ENCODE measurements around the gene DPY19L1.
A peak's percentile ranks its signal among the peaks of the same experiment; 100 is the strongest.
"Not testable (repeated sequence)": the region's sequence is repeated elsewhere in the genome, so short reads cannot be mapped to it uniquely, and the experiment has no call there.

DPY19L1 gene

DNA sequence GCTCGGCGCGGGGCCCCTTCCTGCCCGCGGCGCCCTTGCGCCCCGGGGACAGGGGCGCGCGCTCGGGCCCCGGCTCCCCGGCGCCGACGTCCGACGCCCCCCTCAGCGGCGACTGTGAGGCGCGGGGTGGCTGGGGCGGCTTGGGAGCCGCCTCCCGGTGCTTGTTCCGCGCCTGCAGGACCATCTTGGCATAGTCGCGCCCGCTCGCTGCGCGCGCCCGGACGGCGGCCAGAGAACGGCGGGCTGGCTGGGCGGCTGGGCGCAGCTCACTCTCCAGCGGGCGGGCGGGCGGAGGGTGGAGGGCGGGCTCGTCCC is at the start of gene DPY19L1:
Gene DPY19L1 (minus strand): TSS at position 275 of the 315 bp plus-strand sequence. CDS start 91 bp downstream, at position 184.
- Mint-ChIP-seq H3K4me3 (peak within 1 kb of the TSS; percentile 89), H3K9me3 (no peaks in the 10 kb centered on the region), H3K36me3 (ENCODE audit: low read depth) (peaks cover 2% of the 10 kb centered on the region), H3K27me3 (ENCODE audit: low read depth) (peaks cover 22% of the 10 kb centered on the region), H3K4me1 (ENCODE audit: low read depth) (peaks cover 22% of the 10 kb centered on the region), H3K27ac (peak within 1 kb of the TSS; percentile 89)
- no peak for DNase-seq (ENCODE audit: low spot score)

DNA sequence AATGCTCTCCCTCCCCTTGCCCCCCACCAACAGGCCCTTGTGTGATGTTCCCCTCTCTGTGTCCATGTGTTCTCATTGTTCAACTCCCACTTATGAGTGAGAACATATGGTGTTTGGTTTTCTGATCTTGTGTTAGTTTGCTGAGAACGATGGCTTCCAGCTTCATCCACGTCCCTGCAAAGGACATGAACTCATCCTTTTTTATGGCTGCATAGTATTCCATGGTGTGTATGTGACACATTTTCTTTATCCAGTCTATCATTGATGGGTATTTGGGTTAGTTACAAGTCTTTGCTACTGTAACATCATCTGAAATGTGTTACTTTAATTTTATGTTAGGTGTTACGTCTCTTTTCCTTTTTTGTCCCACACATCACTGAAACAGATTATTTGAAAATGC is 42.2 kb upstream of the DPY19L1 start:
- not testable (repeated sequence) for H3K36me3 Mint-ChIP-seq (ENCODE audit: low read depth); H3K4me1 Mint-ChIP-seq (ENCODE audit: low read depth); DNase-seq (ENCODE audit: low spot score); H3K4me3 Mint-ChIP-seq; H3K9me3 Mint-ChIP-seq; H3K27me3 Mint-ChIP-seq (ENCODE audit: low read depth); H3K27ac Mint-ChIP-seq

DNA sequence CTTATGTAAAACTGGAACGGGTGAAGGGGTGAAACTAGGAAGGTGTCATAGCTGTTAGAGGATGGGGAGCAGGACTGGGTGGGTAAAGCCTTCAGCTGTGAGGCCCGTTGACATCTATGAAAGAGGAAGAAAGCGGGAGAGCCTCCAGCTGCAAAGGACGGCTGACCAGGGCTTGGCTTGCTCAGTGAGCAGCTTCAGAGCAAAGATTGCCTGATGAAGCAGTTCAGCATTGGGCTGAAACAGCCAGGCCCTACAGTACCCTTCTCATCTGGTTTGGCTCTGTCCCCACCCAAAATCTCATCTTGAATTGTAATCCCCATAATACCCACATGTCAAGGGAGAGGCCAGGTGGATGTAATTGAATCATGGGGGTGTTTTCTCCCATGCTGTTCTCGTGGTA is 36.7 kb upstream of the DPY19L1 start:
- not testable (repeated sequence) for H3K4me3 Mint-ChIP-seq; H3K9me3 Mint-ChIP-seq; DNase-seq (ENCODE audit: low spot score); H3K36me3 Mint-ChIP-seq (ENCODE audit: low read depth); H3K27ac Mint-ChIP-seq; H3K4me1 Mint-ChIP-seq (ENCODE audit: low read depth)
- H3K27me3 Mint-ChIP-seq (ENCODE audit: low read depth): peaks cover 15% of the 10 kb centered on the region

DNA sequence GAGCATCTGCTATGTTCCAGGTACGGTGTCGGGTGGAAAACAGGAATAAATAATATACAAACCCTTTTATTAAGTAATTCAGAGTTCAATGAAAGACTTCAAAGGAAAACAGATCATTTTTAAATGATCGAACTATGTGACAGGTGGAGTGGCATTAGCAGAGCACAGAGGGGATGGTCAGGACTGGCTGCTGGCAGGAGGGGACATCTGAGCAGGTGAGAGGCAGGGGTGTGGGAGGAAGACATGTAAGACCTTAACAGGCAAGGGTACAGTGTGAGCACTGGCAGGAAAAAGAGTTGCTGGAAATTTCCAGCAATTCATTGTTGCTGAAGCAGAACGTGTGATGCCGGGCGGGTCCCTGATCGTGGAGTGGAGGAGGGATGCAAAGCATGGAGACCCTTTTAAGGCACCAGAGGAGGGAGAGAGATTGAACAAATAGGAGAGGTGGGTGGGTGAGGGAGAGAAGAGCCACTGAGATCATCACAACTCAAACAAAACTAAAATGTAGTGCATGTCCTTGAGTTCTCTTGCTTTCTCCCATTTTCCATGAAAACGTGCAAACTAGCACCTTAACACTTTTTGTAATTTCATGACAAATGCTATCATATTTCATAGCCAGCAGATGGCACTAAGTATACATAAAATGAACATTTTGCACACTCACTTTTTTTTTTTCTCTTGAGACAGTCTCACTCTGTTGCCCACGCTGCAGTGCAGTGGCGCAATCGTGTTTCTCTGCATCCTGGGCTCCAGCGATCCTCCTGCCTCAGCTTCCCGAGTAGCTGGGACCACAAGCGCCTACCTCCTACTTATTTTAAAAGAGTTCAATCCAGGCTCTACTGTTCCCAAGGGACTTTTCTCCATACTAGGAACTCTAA is 35.9 kb upstream of the DPY19L1 start:
- not testable (repeated sequence) for H3K36me3 Mint-ChIP-seq (ENCODE audit: low read depth); H3K9me3 Mint-ChIP-seq; H3K4me1 Mint-ChIP-seq (ENCODE audit: low read depth); DNase-seq (ENCODE audit: low spot score); H3K4me3 Mint-ChIP-seq; H3K27ac Mint-ChIP-seq
- peaks cover 17% of the 10 kb centered on the region for H3K27me3 Mint-ChIP-seq (ENCODE audit: low read depth)

DNA sequence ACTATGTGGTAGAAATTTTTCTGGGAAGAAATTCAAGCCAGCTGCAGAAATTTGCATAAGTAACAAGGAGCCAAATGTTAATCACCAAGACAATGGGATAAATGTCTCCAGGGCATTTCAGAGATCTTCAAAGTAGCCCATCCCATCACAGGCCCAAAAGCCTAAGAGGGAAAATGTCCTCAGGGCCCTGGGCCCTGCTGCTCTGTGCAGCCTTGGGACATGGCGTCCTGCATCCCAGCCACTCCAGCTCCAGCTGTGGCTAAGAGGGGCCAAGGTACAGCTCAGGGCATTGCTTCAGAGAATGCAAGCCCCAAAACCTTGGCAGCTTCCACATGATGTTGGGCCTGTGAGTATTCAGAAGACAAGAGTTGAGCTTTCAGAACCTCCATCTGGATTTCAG is 31.8 kb upstream of the DPY19L1 start:
- H3K27ac Mint-ChIP-seq; DNase-seq (ENCODE audit: low spot score); H3K4me3 Mint-ChIP-seq; H3K36me3 Mint-ChIP-seq (ENCODE audit: low read depth); H3K9me3 Mint-ChIP-seq; H3K4me1 Mint-ChIP-seq (ENCODE audit: low read depth): not testable (repeated sequence)
- H3K27me3 Mint-ChIP-seq (ENCODE audit: low read depth): peaks cover 14% of the 10 kb centered on the region

DNA sequence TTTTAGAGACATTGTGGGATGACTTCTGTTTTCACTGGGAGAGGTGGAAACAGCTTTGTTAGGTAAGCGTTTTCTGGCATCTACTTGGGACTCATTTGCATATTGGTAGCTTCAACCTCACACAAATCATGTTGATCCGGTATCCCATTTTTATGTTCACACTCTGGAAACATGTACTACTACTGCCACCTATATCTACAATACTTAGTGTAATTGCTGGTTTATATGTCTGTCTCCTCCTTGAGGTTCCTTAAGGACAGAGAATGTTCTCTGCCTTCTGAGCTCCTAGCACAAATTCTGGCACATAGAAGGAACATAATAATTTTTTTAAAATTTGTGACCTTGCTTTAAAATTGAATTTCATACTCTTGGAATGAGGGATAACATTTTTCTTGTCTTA is 28.1 kb upstream of the DPY19L1 start:
- H3K4me1 Mint-ChIP-seq (ENCODE audit: low read depth); H3K4me3 Mint-ChIP-seq; H3K36me3 Mint-ChIP-seq (ENCODE audit: low read depth); H3K27me3 Mint-ChIP-seq (ENCODE audit: low read depth); DNase-seq (ENCODE audit: low spot score); H3K9me3 Mint-ChIP-seq; H3K27ac Mint-ChIP-seq: not testable (repeated sequence)

DNA sequence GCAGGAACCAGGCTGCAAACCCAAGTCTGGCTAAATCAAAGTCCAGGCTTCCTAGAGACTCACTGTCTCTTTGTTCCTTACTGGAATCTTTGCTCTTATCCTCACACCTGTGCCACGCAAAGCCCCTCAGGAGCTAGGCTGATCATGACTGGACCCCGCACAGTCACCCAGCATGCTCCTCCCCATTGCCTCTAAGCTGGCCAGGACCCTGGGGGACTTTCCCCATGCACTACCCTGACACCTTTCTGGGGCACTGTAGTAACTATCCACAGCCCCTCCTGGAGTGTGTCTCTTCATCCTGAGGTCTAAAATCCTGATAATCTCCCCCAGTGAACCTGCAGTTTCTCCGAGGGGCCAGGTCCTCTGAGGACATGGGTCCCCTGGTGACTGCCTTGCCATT is 21.3 kb upstream of the DPY19L1 start:
- H3K9me3 Mint-ChIP-seq; H3K27ac Mint-ChIP-seq; H3K4me1 Mint-ChIP-seq (ENCODE audit: low read depth); H3K4me3 Mint-ChIP-seq; H3K27me3 Mint-ChIP-seq (ENCODE audit: low read depth); H3K36me3 Mint-ChIP-seq (ENCODE audit: low read depth); DNase-seq (ENCODE audit: low spot score): not testable (repeated sequence)

DNA sequence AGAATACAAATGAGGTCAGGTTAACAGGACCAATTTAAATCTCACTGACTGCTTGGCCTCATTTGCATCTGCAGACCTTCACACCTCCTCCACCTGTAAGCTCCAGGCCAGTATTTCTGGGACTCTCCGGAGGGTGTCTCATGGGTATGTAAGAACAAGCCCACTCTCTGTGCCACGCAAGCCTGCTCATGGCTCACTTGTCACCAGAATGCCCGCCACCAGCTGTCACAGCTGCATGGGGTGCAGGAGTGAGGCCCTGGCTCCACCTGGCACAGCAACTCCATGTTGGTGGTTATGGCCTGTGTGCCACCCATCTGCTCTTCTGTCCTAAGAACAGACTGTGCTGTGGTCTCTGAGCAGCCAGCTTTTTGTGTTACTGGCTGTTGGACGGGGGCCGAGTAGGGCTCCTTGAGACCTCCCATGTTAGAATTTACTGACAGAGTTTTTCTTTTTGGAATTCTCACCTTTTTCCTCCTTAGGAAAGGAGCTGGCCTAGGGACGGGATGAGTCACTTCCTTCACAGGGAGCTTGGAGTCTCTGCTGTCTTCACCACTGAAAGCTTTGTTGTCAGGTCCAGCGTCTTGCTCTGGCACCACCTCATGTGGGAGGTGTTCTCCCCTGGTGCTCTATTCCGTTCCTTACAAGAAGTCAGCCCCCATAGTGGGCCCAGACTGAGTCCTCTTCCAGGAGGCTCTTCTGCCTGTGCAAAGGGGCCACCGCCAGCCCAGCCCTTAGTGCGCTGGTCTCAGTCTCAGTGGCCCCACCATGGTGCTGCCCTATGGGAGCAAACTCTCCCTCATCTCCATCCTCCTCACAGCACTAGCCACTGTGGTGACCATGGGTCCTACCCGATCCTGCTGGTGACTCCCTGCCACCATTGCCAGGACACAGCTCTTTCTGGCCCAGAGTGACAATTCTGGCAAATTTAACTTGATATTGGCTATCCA is 20.5 kb upstream of the DPY19L1 start:
- H3K4me3 Mint-ChIP-seq; DNase-seq (ENCODE audit: low spot score); H3K9me3 Mint-ChIP-seq; H3K36me3 Mint-ChIP-seq (ENCODE audit: low read depth); H3K27me3 Mint-ChIP-seq (ENCODE audit: low read depth); H3K4me1 Mint-ChIP-seq (ENCODE audit: low read depth); H3K27ac Mint-ChIP-seq: not testable (repeated sequence)

DNA sequence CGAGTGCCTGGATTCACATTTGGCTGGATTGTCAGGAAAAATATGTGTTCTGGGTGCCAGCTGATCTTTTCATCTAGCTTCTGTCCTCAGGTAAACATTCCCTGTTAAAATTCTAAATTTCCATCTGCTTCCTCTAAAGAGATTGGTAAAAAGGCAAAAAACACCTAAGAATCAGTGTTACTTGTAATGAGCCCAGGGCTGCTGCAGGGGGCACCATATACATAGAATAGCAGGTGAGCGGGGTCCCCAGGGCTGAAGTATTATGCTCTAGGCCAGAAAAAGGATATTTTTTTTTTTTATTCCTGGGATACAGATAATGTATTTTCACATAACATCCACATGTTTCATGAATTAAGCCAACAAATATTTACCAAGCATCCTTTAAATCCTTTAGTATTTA is 18.4 kb upstream of the DPY19L1 start:
- not testable (repeated sequence) for H3K4me3 Mint-ChIP-seq; H3K27me3 Mint-ChIP-seq (ENCODE audit: low read depth); DNase-seq (ENCODE audit: low spot score); H3K4me1 Mint-ChIP-seq (ENCODE audit: low read depth); H3K27ac Mint-ChIP-seq; H3K9me3 Mint-ChIP-seq; H3K36me3 Mint-ChIP-seq (ENCODE audit: low read depth)

DNA sequence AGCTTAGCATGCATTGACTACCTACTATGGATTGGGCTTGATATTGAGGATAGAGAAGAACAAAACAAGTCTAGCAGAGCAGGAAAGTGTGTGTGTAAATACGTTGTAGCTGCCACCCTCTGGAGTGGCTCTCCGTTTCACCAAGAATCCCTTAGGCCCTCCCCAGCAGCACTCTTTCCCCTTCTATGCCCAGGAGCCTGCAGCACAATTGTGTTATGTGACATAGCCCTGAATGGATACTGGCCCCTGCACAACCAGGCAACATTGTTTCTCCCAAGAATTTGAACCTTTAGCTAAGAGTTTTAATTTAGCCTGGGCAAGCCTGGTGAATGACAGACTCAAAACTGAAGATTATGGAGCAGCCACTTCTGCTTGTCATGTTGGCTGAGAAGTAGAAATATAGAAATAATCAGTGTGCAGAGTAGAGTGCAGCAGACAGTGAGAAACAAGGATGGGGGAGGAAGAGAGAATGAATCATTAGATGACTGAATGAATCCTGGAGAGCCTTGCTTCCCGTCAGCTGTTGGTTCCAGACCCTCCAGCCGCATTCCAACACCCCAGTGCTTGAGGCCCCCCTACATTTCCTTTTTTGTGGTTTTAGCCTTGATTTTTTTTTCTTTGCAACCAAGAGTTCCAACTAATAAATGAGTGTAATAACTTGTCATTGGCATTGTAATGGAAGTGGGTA is 16.3 kb upstream of the DPY19L1 start:
- not testable (repeated sequence) for H3K27me3 Mint-ChIP-seq (ENCODE audit: low read depth); DNase-seq (ENCODE audit: low spot score); H3K9me3 Mint-ChIP-seq; H3K4me1 Mint-ChIP-seq (ENCODE audit: low read depth); H3K4me3 Mint-ChIP-seq; H3K27ac Mint-ChIP-seq; H3K36me3 Mint-ChIP-seq (ENCODE audit: low read depth)

DNA sequence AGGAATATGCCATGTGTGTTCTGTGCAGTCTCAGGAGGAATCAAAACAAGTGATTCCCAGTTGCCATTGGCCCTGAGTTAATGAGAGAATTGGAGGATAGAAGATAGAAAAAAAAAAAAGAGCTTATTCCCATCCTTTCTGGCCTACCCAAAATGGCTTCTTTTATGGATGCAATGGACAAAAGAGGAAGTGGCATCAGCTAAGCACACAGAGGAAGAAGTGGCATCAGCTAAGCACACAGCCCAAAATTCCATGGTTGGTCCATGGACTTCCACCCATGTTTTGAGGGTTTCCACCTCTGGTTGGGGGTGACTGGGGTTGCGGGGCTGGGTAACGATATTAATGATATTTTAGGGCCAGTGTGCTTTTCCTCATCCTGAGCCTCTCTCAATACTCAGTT is 11.1 kb upstream of the DPY19L1 start:
- H3K27me3 Mint-ChIP-seq (ENCODE audit: low read depth); H3K9me3 Mint-ChIP-seq; DNase-seq (ENCODE audit: low spot score); H3K36me3 Mint-ChIP-seq (ENCODE audit: low read depth); H3K4me3 Mint-ChIP-seq; H3K27ac Mint-ChIP-seq; H3K4me1 Mint-ChIP-seq (ENCODE audit: low read depth): not testable (repeated sequence)

DNA sequence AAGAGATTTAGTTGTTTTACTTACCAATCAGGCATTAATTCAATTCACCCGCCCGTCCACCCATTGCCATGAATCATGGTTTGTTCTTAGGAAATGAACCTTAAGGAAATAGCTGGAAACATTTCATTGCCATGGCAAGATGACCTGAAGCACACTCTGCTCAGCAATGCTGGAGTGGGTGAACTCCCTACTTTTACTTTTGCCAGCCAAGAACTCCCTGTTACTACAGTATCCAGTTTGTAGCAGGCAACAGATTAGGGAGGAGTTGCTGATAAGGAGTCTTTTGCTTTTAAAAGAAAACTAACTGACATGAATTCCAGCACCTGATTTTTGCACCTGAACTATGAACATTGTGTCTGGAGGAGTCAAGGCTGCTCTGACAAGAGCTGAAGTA is 10.6 kb upstream of the DPY19L1 start:
- DNase-seq (ENCODE audit: low spot score): not testable (repeated sequence)

DNA sequence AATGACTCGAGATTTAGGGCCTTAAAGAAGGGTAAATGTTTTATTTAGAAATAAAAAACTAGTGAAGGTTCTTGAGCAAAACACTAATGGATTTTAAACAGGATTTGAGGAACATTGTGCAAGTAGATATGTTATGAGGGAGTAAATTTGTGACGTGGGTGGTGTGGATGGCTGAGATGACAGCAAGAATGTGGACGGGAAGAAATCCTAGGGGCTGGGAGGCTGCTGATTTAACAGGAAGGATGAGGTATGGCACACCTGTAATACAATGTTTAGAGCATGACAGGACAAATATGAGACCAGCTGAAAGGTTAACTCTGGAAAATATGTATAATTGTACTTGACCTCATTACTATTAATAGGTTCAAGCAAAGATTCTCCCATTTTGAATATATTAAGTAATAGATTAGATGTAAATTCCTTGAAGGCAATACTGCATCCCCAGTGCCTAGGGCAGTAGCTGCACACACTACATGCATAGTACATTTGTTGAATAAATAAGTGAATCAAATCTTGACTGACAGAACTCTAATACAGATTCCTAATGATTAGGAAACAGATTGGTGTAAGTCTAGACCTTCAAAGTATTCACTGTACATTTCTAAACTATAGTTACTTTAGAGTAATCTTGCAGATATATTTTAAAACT is 10.1 kb upstream of the DPY19L1 start:
- H3K36me3 Mint-ChIP-seq (ENCODE audit: low read depth); H3K4me3 Mint-ChIP-seq: not testable (repeated sequence)

More for the DNA sequence above, 10.6 kb upstream of the DPY19L1 start:
- not testable (repeated sequence) for H3K9me3 Mint-ChIP-seq; H3K4me1 Mint-ChIP-seq (ENCODE audit: low read depth); H3K27me3 Mint-ChIP-seq (ENCODE audit: low read depth); H3K4me3 Mint-ChIP-seq; H3K36me3 Mint-ChIP-seq (ENCODE audit: low read depth); H3K27ac Mint-ChIP-seq

DNA sequence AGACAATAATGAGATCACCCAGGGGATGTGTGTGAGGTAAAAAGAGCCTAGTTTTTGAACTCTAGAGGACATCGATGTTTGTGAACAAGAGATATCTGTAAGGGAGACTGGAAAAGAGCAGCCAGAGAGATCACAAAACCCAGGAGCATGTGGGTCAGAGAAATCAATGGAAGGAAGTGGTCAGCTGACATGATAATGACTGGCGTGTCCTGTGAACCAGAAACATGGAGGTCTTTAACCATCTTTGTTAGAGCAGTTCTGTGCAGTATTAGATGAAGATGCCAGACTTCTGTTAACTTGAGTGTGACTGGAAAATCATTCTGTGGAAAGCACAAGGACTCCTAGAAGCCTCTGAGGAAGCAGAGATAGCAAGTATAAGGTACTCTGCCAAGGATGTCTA is 6.0 kb upstream of the DPY19L1 start:
- not testable (repeated sequence) for H3K9me3 Mint-ChIP-seq; H3K36me3 Mint-ChIP-seq (ENCODE audit: low read depth); H3K4me1 Mint-ChIP-seq (ENCODE audit: low read depth); H3K4me3 Mint-ChIP-seq; H3K27ac Mint-ChIP-seq; DNase-seq (ENCODE audit: low spot score)
- peaks cover 16% of the 10 kb centered on the region for H3K27me3 Mint-ChIP-seq (ENCODE audit: low read depth)

More for the DNA sequence above, 10.1 kb upstream of the DPY19L1 start:
- not testable (repeated sequence) for H3K27me3 Mint-ChIP-seq (ENCODE audit: low read depth); H3K4me1 Mint-ChIP-seq (ENCODE audit: low read depth); DNase-seq (ENCODE audit: low spot score); H3K27ac Mint-ChIP-seq; H3K9me3 Mint-ChIP-seq

Data from T-helper 2 cell treated with Interferon-gamma antibody and Interleukin-4, amounts not matched to agents 5 μg/mL and 100 μg/mL, for 36 hours (primary cell).